ENCODE measurements around the gene FAM117B.

GRCh38 chr2:202690321-202690900 lies 55.6 kb downstream of the FAM117B start:
- no peak for TF ChIP-seq POLR2A (IDR thresholded peaks at IDR 0.05; ENCODE audit: low read length)
- TF ChIP-seq GATA1 (IDR thresholded peaks at IDR 0.05; ENCODE audit: low read depth, low read length): no peak
